A549 treated with Hydrocortisone at 1 μM for 4 hours (cell line): Measurements from ENCODE around the gene PTBP1. TPM values are rescaled to one million over a fixed set of nuclear protein-coding genes. Genes with fewer than 3 reads are reported as not detected.

Source experiments
- total RNA-seq: library from RNA; stranded (reverse); fragments of 200-300 nt; extraction: Qiagen RNA extraction; gene quantifications from 5 replicates; pipeline ENCODE4 v1.2.3, GENCODE V29; 2022

The PTBP1 gene
- 195 to 244 TPM (median 206 TPM) in 5 replicates for total RNA-seq

DNA sequence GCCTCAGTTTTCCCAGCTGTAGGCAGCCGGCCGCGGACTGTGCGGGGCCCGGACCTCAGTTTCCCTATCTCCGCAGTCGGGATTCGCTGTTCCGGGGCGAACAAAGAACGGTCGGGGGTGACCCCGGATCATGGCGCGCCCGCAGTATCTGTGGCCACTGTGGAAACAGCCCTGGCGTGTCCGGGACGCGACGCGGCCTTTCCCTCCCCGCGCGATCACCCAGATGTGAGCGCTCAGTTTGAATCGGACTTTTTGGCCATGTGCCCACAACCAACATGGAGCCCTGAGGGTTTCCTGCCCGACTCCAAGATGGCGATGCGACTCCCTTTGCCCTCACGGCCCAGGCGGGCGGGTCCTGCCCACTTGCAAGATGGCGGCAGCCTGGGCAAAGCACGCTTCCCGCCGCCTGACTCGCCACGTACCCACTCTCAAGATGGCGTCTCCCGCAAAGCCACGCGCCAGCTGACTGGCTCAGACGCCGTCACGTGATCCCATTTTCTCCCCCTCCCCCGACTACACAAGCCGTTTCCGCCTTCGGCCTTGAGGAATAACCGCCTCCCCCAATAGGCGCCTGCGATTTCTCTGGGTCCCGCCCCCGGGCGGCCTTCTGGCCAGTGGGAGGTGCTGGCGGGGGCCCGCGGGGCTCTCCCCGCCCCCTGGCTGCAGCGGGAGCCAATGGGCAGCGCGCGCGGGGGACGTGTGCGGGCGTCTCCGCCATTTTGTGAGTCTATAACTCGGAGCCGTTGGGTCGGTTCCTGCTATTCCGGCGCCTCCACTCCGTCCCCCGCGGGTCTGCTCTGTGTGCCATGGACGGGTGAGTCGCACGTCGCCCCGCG lies at the start of gene PTBP1:
PTBP1 (plus strand) TSS at position 761 of the 836 bp plus-strand sequence; CDS start at position 807, 46 bp downstream.

DNA sequence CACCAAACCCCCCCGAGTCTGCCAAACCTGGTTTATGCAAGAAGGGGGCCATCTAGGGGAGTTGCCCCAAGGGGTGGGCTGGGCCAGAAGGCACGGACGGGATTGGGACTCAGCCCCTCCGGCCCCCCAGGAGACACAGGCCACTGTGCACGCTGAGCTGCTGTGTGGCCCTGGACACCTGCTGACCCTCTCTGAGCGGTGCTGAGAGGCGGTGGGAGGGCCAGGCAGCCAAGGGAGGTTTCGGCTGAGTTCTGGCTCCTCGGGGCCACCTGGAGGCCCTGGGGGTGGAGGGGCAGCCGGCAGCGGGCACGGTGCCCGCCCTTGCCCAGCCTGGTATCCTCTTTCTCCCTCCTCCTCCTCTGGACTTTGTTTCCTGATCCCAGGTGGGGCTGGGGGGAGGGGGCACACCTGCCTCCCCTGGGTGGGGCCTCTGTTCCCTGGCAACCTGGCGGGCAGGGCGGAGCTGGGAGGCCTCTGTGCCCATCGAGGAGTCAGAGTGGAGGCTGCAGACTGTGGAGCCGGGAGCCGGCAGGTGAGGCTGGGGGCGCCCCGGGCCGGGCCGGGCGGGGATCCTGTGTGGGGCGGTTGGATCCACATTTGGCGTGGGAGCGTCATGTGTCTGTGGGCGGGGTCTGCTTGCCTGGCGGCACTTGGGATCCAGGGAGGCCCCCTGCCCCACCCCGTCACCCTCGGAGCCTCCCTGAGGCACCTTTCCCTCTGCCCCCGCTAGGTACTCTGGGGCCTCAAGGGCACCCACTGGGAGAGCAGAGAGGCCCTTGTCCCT lies 46.4 kb upstream of the PTBP1 start, which contains the start of gene MISP:
MISP (plus strand) TSS at position 473 of the 784 bp plus-strand sequence. CDS start 5,835 bp downstream, outside the sequence.

DNA sequence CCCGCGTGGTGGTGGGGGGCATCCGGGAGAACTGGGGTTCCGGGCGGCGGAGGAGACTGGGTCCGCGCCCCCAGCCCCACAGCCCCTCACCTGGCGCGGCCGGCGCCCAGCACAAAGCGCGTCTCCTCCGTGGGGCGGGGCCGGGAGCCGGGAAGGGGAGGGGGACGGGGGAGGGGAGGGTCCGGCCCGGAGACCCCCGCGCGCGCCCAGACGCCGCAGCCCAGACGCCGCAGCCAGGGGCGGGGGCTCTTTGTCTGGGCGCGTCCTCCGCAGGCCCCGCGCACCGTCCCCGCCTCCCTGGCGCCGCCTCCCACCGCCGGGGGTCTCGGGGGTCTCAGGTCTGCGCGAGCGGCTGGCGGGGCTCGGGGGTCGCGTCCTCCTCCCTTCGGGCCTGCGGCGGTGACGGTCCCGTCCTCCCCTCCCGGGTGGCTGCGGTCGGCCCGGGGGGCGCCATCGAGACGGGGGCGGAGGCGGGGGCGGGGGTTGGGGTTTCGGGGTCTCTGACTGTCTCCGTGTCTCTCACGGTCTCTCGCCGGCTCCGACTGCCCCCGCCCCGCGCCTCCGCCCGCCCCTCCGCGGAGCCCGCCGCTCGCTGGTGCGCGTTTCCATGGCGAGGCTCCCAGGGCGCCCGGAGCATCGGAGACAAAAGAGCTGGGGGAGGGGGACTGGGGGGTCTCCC lies 24.7 kb downstream of the PTBP1 start, which contains the start of gene PLPPR3:
PLPPR3 (minus strand) TSS at position 131 of the 679 bp plus-strand sequence. CDS start 396 bp downstream, outside the sequence.

DNA sequence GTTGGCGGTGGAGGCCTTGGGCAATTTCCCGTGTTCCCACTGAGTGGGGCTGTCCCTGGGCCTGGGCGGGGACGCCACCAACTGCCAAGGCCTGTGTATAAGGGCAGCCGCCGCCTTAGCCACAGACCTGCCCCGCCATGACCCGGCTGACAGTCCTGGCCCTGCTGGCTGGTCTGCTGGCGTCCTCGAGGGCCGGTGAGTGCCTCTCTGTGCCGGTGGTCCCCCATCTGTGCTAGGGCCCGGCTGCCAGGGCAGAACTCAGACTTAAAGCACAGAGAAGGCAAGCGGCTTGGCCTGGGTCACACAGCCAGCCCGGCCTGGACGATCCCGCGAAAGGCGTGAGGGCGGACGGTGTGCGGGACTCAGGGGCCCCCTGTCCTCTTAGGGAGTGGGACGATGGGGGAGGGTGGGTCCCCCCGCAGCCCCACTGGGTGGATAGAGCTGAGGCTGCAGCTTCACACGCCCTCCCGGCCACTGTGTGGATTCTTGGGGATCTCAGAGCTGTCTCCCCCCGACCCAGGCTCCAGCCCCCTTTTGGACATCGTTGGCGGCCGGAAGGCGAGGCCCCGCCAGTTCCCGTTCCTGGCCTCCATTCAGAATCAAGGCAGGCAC lies 30.6 kb downstream of the PTBP1 start, which contains the start of gene AZU1:
AZU1 (plus strand) TSS at position 128 of the 612 bp plus-strand sequence; CDS start at position 138, 10 bp downstream.

DNA sequence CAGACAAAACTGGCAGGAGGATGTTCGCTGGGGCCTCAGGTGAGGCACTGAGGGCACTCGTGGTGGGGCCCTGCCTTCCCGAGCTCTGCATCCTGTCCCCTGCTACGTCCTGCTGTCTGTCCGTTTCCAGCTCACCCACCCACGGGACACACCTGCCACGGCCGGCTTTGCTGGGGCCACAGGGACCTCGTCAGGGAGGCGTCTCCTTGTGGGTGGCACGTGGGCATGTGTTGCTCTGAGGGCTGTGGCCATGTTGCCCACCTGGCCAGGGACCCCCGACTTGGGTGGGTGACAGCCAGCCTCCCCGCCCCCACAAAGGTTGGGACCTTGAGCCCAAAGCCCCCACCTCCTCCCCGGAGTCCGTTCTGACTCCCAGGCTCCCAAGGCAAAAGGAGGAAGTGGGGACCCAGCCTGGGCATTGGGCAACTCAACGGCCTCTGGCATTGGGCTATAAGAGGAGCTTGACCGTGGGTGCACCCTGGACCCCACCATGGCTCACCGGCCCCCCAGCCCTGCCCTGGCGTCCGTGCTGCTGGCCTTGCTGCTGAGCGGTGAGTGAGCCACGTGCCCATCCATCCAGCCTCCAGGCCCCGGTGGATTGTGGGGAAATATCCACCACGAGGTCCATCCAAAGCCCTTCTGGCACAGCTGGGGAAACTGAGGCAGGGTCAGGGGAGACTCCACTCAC lies 43.4 kb downstream of the PTBP1 start, which contains the start of gene PRTN3:
PRTN3 (plus strand) TSS at position 481 of the 688 bp plus-strand sequence; CDS start at position 491, 10 bp downstream.

DNA sequence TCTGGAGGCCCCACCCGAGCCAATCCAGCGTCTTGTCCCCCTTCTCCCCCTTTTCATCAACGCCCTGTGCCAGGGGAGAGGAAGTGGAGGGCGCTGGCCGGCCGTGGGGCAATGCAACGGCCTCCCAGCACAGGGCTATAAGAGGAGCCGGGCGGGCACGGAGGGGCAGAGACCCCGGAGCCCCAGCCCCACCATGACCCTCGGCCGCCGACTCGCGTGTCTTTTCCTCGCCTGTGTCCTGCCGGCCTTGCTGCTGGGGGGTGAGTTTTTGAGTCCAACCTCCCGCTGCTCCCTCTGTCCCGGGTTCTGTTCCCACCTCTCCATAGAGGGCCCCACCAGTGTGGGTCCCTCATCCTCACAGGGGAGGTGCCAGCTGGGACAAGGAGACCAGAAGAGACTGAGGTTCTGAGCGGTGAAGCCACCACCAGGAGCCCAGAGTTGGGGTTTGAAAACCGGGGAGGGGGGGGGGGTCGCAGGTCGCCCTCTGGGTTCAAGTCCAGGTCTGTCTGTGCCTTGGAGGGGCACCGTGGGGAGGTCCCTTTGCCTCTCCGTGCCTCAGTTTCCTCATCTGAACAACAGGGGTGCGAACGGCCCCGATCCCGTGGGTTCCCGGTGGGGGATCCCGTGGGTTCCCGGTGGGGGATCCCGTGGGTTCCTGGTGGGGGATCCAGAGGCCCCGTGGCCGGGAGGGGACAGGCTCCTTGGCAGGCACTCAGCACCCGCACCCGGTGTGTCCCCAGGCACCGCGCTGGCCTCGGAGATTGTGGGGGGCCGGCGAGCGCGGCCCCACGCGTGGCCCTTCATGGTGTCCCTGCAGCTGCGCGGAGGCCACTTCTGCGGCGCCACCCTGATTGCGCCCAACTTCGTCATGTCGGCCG lies 55.1 kb downstream of the PTBP1 start, which contains the start of gene ELANE:
ELANE (plus strand) TSS at position 168 of the 878 bp plus-strand sequence; CDS start at position 194, 26 bp downstream.

DNA sequence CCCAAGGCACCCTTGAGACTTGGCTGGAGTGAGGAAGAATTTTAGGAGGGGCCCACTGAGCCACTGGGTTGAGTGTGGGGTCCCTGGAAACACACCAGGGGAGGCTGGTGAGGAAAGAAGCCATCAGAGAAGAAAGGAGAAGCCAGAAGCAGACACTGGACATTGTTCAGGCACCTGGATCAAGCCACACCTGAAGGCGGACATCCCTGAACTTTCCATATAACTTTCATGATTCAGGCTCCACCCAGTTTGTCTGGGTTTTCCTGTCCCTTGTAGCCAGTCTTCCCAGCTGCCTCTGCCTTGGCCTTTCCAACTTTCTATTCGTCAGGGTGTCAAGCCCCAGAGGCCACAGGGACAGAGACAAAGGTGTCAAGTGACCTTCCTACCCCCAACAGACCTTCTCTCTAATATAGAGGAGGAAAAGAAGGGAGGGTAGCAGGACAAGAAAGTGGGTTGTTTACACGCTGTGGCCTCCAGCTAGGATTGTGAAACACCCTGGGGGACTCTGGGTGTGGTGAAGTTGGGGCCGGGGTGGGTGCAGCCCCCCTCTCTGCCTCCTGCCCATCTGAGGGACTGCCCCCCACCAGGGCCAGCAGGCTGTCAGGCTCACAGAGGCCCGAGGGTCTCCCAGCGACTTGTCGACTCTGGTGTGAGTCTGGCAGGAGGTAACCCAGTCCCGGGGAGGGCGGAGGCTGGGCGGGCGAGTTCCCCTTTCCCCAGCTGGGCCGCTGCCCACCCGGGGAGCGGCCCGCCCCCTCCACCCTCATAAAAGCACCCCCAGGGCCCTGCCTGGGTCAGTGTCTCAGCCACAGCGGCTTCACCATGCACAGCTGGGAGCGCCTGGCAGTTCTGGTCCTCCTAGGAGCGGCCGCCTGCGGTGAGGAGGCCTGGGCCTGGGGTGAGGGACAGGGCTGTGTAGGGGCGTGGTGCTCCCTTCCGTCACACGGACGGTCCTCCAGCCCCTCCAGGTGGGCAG lies 61.9 kb downstream of the PTBP1 start, which contains the start of gene CFD:
CFD (plus strand) TSS at position 797 of the 976 bp plus-strand sequence; CDS start at position 823, 26 bp downstream.

Other genes starting within 250 kb of the PTBP1 start
- 645 to 729 TPM (median 699 TPM) in 5 replicates for gene BSG, start 224.9 kb upstream of the PTBP1 start, total RNA-seq
- 30.4 to 38.9 TPM (median 35.2 TPM) in 5 replicates for gene HCN2, start 207.6 kb upstream of the PTBP1 start, total RNA-seq
- gene POLRMT, start 163.9 kb upstream of the PTBP1 start, total RNA-seq = 68.0 to 91.4 TPM (median 86.6 TPM) in 5 replicates
- 0.37 to 0.75 TPM (median 0.55 TPM) in 5 replicates for gene FGF22, start 157.6 kb upstream of the PTBP1 start, total RNA-seq
- 53.5 to 72.9 TPM (median 70.7 TPM) in 5 replicates for gene RNF126, start 134.2 kb upstream of the PTBP1 start, total RNA-seq
- 210 to 272 TPM (median 239 TPM) in 5 replicates for gene FSTL3, start 121.1 kb upstream of the PTBP1 start, total RNA-seq
- 0.16 to 0.23 TPM in 2 of 5 replicates, not detected in the others for gene PRSS57, start 102.0 kb upstream of the PTBP1 start, total RNA-seq
- 12.0 to 17.9 TPM (median 14.3 TPM) in 5 replicates for gene PALM, start 88.5 kb upstream of the PTBP1 start, total RNA-seq
- 73.4 to 86.5 TPM (median 79.6 TPM) in 5 replicates for gene MISP, start 46.3 kb upstream of the PTBP1 start, total RNA-seq
- gene PLPPR3, start 24.5 kb downstream of the PTBP1 start, total RNA-seq = 2.5 to 5.6 TPM (median 3.7 TPM) in 5 replicates
- 0.14 to 0.56 TPM (median 0.23 TPM) in 5 replicates for gene AZU1, start 30.4 kb downstream of the PTBP1 start, total RNA-seq
- 0.14 to 0.46 TPM (median 0.43 TPM) in 5 replicates for gene PRTN3, start 43.5 kb downstream of the PTBP1 start, total RNA-seq
- 0.09 to 0.46 TPM (median 0.20 TPM) in 5 replicates for gene ELANE, start 54.9 kb downstream of the PTBP1 start, total RNA-seq
- gene CFD, start 62.2 kb downstream of the PTBP1 start, total RNA-seq = 8.2 to 22.5 TPM (median 20.7 TPM) in 5 replicates
- 13.1 to 25.9 TPM (median 23.8 TPM) in 5 replicates for gene MED16, start 95.7 kb downstream of the PTBP1 start, total RNA-seq
- gene RNU6-9, start 96.0 kb downstream of the PTBP1 start, total RNA-seq = not detected in 5 replicates
- 30.7 to 39.0 TPM (median 37.7 TPM) in 5 replicates for gene R3HDM4, start 115.8 kb downstream of the PTBP1 start, total RNA-seq
- gene KISS1R, start 119.9 kb downstream of the PTBP1 start, total RNA-seq = 0.18 to 0.53 TPM (median 0.47 TPM) in 5 replicates
- gene ARID3A, start 128.6 kb downstream of the PTBP1 start, total RNA-seq = 4.5 to 5.5 TPM (median 4.9 TPM) in 5 replicates
- 41.9 to 70.4 TPM (median 66.9 TPM) in 5 replicates for gene WDR18, start 186.9 kb downstream of the PTBP1 start, total RNA-seq
- gene GRIN3B, start 203.0 kb downstream of the PTBP1 start, total RNA-seq = 1.6 to 3.6 TPM (median 2.4 TPM) in 5 replicates
- 88.1 to 125 TPM (median 119 TPM) in 5 replicates for gene TMEM259, start 223.7 kb downstream of the PTBP1 start, total RNA-seq
- not detected in 5 replicates for gene RNU6-2, start 224.1 kb downstream of the PTBP1 start, total RNA-seq
- gene CNN2, start 229.2 kb downstream of the PTBP1 start, total RNA-seq = 70.3 to 98.3 TPM (median 87.8 TPM) in 5 replicates
- 12.7 to 19.5 TPM (median 15.0 TPM) in 5 replicates for gene ABCA7, start 242.7 kb downstream of the PTBP1 start, total RNA-seq